ENCODE results near the gene KIFC3.

- TF ChIP-seq CTCF (conservative IDR thresholded peaks at IDR 0.05): no peak
- TF ChIP-seq ZFX (IDR thresholded peaks at IDR 0.05): no peak
Measured at GRCh38 chr16:57801809-57802340, 416 bp downstream of the KIFC3 start.

Measured in C4-2B (cell line).